ENCODE measurements around the gene TMPRSS7. TPM values are rescaled to one million over a fixed set of nuclear protein-coding genes. Genes with fewer than 3 reads are reported as not detected.

TMPRSS7 gene
- total and polyA plus RNA-seq, 2 of the 8 experiments (the other 6 are each of a cell fraction or from before 2014, with no cell fraction given): not detected

DNA sequence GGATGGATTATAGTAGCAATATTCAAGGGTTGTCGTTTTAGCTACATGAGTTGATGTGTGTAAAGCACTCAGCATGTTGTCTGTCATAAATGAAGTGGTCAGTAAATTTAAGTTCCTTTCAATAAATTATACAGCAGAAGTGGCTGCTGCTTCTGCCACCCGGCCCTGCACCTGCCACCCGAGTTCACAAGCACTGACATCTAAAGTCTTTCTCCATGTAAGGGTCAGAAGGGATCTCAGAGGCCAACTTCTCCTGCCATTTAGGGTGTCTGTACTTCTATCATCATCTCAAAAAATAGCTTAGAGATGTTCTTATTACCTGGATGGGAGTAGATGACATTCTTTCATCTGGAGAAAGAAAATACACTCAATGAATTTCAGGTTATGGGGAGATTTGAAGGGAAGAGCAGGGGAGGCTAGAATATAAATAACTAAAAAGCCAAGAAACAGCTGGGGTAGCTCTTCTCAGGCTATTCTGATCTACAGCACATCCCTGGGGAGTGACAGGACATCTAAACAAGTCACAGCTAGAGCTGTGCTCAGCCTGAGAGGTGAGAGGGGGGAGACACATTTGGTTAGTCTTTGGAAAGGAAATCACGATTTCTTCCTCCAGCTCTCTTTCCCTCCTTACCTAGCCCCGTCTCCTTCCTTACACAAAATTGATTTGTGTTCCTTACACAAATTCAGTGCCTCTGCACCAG, 90.5 kb downstream of the TMPRSS7 start (continued):
- TF ChIP-seq TEAD4 (IDR thresholded peaks at IDR 0.05; ENCODE audit: low read depth, low read length) (no peak), JUN (IDR thresholded peaks at IDR 0.05; ENCODE audit: low read depth, low read length) (no peak)
- TF ChIP-seq, protein P1, sequence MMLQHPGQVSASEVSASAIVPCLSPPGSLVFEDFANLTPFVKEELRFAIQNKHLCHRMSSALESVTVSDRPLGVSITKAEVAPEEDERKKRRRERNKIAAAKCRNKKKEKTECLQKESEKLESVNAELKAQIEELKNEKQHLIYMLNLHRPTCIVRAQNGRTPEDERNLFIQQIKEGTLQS (IDR thresholded peaks at IDR 0.05; ENCODE audit: insufficient read depth, low read depth, low read length): no peak
